DND-41 (cell line): ENCODE results near the gene TP63.

Experiments used
- ATAC-seq: fragments of 200-7000 bp; cut with Tn5 transposase; 3 replicates; pipeline ENCODE4 v1.9.1; 2021; ENCODE audit warnings: low read depth; ENCODE audit not compliant: insufficient read depth
- DNase-seq: peaks from one replicate; pipeline ENCODE4 v3.0.0-alpha.2; 2020
- H2AFZ ChIP-seq: 2 replicates; pipeline ENCODE4 v1.6.0; 2012; ENCODE audit warnings: low read depth, low read length
- H3K27ac ChIP-seq: 2 replicates; pipeline ENCODE4 v1.5.1; 2012; ENCODE audit warnings: low read length, inconsistent platforms
- H3K27me3 ChIP-seq: fragments of 200-600 bp; sonication (generic); 2 replicates; pipeline ENCODE4 v1.6.0; 2012; ENCODE audit warnings: low read length, mild to moderate bottlenecking, inconsistent platforms; ENCODE audit not compliant: insufficient read depth, poor library complexity
- H3K36me3 ChIP-seq: 2 replicates; pipeline ENCODE4 v1.5.1; 2012; ENCODE audit warnings: low read length, inconsistent platforms; ENCODE audit not compliant: insufficient read depth
- H3K4me1 ChIP-seq: 2 replicates; pipeline ENCODE4 v1.5.1; 2012; ENCODE audit warnings: mild to moderate bottlenecking, low read length; ENCODE audit not compliant: insufficient read depth
- H3K4me2 ChIP-seq: 2 replicates; pipeline ENCODE4 v1.6.0; 2012; ENCODE audit warnings: mild to moderate bottlenecking, moderate library complexity, low read length, inconsistent platforms; ENCODE audit not compliant: insufficient read depth
- H3K4me3 ChIP-seq, 2 experiments: fragments of 200-600 bp in 1 of 2; shearing (Covaris generic) in 1 of 2; 2 replicates each; pipeline ENCODE4 v1.5.1; 2012 to 2016; ENCODE audit warnings: inconsistent platforms in 2 of 2, low read length in 2 of 2, mild to moderate bottlenecking in 2 of 2, low read depth in 1 of 2, moderate library complexity in 1 of 2
- H3K79me2 ChIP-seq: 2 replicates; pipeline ENCODE4 v1.6.0; 2012; ENCODE audit warnings: low read length, inconsistent platforms; ENCODE audit not compliant: insufficient read depth
- H3K9ac ChIP-seq: 2 replicates; pipeline ENCODE4 v1.6.0; 2012; ENCODE audit warnings: low read depth, mild to moderate bottlenecking, inconsistent platforms, low read length, moderate library complexity
- H3K9me3 ChIP-seq: 2 replicates; pipeline ENCODE4 v1.5.1; 2012; ENCODE audit warnings: low read length, moderate library complexity, mild to moderate bottlenecking, inconsistent platforms; ENCODE audit not compliant: insufficient read depth, severe bottlenecking
- H4K20me1 ChIP-seq: 2 replicates; pipeline ENCODE4 v1.6.0; 2012; ENCODE audit warnings: low read length; ENCODE audit not compliant: insufficient read depth
- CTCF ChIP-seq: IDR thresholded peaks from 2 replicates; pipeline ENCODE4 v1.5.1; 2012; ENCODE audit warnings: borderline replicate concordance, low read length, moderate library complexity, mild to moderate bottlenecking; ENCODE audit not compliant: poor library complexity, severe bottlenecking; ENCODE audit errors: extremely low read depth
- EZH2 ChIP-seq: IDR thresholded peaks from 3 replicates; pipeline ENCODE4 v1.6.1; 2012; ENCODE audit warnings: borderline replicate concordance, low read depth, mild to moderate bottlenecking, moderate library complexity, low read length, inconsistent platforms; ENCODE audit not compliant: severe bottlenecking

TP63 gene

GRCh38 chr3:189944285-189945145, 313.3 kb downstream of the TP63 start:
- Histone ChIP-seq H2AFZ (no peak overlapping the region), H3K9ac (no peak overlapping the region), H3K4me2 (no peak overlapping the region), H3K4me3 (no peak overlapping the region), H4K20me1 (no peaks in the 10 kb centered on the region), H3K9me3 (no peaks in the 10 kb centered on the region), H3K27me3 (no peaks in the 10 kb centered on the region), H3K4me1 (no peaks in the 10 kb centered on the region), H3K79me2 (no peaks in the 10 kb centered on the region), H3K36me3 (no peaks in the 10 kb centered on the region), H3K27ac (no peak overlapping the region)
- DNase-seq (no peak), ATAC-seq (no peak)
- TF ChIP-seq EZH2 = no peak
- TF ChIP-seq CTCF = no peak

- Histone ChIP-seq H3K27me3 (no peaks in the 10 kb centered on the region), H3K27ac (no peak overlapping the region), H3K9ac (no peak overlapping the region), H3K4me1 (no peaks in the 10 kb centered on the region), H3K9me3 (no peaks in the 10 kb centered on the region), H2AFZ (no peak overlapping the region), H3K79me2 (no peaks in the 10 kb centered on the region), H3K36me3 (no peaks in the 10 kb centered on the region), H4K20me1 (no peaks in the 10 kb centered on the region), H3K4me3 (no peak overlapping the region), H3K4me2 (no peak overlapping the region)
- DNase-seq (no peak), ATAC-seq (no peak)
- TF ChIP-seq EZH2 (no peak), CTCF (no peak)
Observed at GRCh38 chr3:189945935-189946709, 314.9 kb downstream of the TP63 start.
